ENCODE results near the gene ATXN7. TPM values are rescaled to one million over a fixed set of nuclear protein-coding genes. Genes with fewer than 3 reads are reported as not detected.

Gene ATXN7
- total RNA-seq, 1 experiment from 2014 or later = 36.7 TPM

DNA sequence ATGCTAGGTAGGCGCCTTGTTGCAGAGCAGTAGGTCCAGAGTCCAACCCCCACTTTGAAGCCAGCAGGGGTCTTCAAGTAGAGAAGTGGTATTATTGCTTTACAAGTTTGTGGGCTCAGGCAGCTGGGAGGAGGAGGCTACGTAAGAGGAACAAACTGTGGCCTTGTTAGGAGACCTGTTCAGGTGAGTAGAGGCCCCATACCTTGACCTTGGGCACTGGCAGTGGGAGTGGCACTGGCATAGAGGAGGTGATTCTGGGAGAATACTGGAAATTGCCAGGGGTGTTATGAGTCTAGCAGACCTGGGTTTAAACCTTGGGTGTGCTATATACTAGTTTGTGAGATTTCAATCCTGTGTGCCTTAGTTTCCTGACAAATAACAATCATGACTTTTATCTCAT lies 83.1 kb downstream of the ATXN7 start:
- Mint-ChIP-seq H3K4me3 (ENCODE audit: unreplicated experiment) (no peak overlapping the region), H3K4me1 (ENCODE audit: insufficient read depth, unreplicated experiment) (peaks cover 20% of the 10 kb centered on the region), H3K9me3 (ENCODE audit: unreplicated experiment) (no peaks in the 10 kb centered on the region), H3K36me3 (ENCODE audit: insufficient read depth, unreplicated experiment) (peaks cover 26% of the 10 kb centered on the region), H3K27me3 (ENCODE audit: insufficient read depth, unreplicated experiment) (no peaks in the 10 kb centered on the region), H3K27ac (ENCODE audit: low read depth, unreplicated experiment) (no peak overlapping the region)
- ChIA-PET POLR2A (no interaction called here), CTCF (interaction anchor here (0.7 to 1.7 kb wide), 3 partner anchors 10 to 48 kb away, joined by 3 to 5 read pairs (median 4); no protein-coding TSS in a partner anchor)
- intact Hi-C loops (cut with micrococcal nuclease) = no loop called here
- DNase-seq (ENCODE audit: unreplicated experiment) = no peak
- TF ChIP-seq, protein P1, sequence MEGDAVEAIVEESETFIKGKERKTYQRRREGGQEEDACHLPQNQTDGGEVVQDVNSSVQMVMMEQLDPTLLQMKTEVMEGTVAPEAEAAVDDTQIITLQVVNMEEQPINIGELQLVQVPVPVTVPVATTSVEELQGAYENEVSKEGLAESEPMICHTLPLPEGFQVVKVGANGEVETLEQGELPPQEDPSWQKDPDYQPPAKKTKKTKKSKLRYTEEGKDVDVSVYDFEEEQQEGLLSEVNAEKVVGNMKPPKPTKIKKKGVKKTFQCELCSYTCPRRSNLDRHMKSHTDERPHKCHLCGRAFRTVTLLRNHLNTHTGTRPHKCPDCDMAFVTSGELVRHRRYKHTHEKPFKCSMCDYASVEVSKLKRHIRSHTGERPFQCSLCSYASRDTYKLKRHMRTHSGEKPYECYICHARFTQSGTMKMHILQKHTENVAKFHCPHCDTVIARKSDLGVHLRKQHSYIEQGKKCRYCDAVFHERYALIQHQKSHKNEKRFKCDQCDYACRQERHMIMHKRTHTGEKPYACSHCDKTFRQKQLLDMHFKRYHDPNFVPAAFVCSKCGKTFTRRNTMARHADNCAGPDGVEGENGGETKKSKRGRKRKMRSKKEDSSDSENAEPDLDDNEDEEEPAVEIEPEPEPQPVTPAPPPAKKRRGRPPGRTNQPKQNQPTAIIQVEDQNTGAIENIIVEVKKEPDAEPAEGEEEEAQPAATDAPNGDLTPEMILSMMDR (IDR thresholded peaks at IDR 0.05; ENCODE audit: unreplicated experiment) = no peak
- BruUV-seq (replicated peaks) = no TSS peak

DNA sequence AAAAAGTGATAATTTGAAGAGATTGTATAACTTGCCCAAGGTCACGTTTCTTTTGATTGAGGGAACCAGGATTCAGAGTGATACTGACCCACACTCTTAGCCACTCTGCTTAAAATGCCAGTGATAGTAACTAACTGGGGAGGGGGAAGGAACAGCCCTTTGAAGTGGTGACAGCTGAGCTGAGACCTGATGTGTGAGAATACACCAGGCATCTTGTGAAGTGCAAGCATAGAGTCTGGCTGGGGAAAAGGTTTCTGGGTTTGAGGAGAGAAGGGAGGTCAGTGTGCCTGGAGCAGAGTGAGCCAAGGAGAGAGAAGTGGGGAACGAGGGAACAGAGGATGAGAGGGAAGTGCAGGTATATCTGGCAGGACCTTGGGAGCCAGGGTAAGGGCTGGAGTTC lies 83.9 kb downstream of the ATXN7 start:
- peaks cover 26% of the 10 kb centered on the region for H3K36me3 Mint-ChIP-seq (ENCODE audit: insufficient read depth, unreplicated experiment)
- POLR2A ChIA-PET = no interaction called here

DNA sequence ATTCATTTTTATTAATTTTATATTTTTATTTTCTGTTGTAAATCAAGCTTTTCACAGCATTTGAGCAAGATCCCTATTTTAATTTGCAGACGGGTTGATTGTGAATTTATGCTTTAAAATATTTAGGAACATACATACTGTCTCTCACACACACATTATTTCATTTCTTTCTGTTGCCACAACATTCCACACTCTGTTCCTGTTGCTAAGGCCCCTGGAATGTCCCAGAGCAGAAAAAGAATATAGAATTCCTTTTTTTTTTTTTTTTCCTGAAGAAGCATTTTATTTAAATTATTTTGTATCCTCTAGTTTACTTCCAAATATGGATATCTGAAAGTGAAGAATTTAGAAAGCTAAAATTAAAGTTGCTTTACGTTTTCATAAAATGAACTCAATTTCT lies 85.3 kb downstream of the ATXN7 start:
- no peaks in the 10 kb centered on the region for H3K9me3 Mint-ChIP-seq (ENCODE audit: unreplicated experiment)

More for the DNA sequence above, 83.9 kb downstream of the ATXN7 start:
- Mint-ChIP-seq H3K27ac (ENCODE audit: low read depth, unreplicated experiment) (peak overlapping the region; percentile 36), H3K4me3 (ENCODE audit: unreplicated experiment) (no peak overlapping the region), H3K4me1 (ENCODE audit: insufficient read depth, unreplicated experiment) (peaks cover 20% of the 10 kb centered on the region), H3K9me3 (ENCODE audit: unreplicated experiment) (no peaks in the 10 kb centered on the region), H3K27me3 (ENCODE audit: insufficient read depth, unreplicated experiment) (no peaks in the 10 kb centered on the region)
- TF ChIP-seq, protein P1 (IDR thresholded peaks at IDR 0.05; ENCODE audit: unreplicated experiment) = no peak
- DNase-seq (ENCODE audit: unreplicated experiment) = no peak
- intact Hi-C loops (cut with micrococcal nuclease) = no loop called here
- CTCF ChIA-PET = interaction anchor here (0.7 to 1.6 kb wide), 3 partner anchors 13 to 47 kb away, joined by 3 to 5 read pairs (median 5); no protein-coding TSS in a partner anchor
- no TSS peak for BruUV-seq (replicated peaks)

DNA sequence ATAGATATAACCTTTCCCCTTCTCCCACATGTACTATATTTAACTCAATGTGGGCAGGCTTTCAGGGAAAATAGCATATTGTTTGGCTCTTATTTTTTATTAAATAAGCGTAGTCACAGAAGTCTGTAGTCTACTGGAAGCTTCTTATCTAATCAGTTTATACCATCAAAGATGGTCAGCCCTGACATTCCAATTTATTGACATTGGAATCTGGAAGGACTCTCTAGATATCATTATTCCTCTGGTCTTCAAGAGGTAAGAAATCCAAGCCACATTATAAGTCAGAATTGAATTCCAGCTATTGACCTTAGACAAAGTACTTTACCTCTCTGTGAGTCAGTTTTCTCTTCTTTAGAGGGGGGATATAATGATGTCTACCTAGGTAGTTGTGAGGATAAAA lies 87.0 kb downstream of the ATXN7 start:
- TF ChIP-seq, protein P1 (IDR thresholded peaks at IDR 0.05; ENCODE audit: unreplicated experiment) = no peak
- no peaks in the 10 kb centered on the region for H3K9me3 Mint-ChIP-seq (ENCODE audit: unreplicated experiment)
- peaks cover 33% of the 10 kb centered on the region for H3K36me3 Mint-ChIP-seq (ENCODE audit: insufficient read depth, unreplicated experiment)
- no TSS peak for BruUV-seq (replicated peaks)
- H3K27ac Mint-ChIP-seq (ENCODE audit: low read depth, unreplicated experiment) = no peak overlapping the region
- H3K27me3 Mint-ChIP-seq (ENCODE audit: insufficient read depth, unreplicated experiment) = no peaks in the 10 kb centered on the region
- H3K4me3 Mint-ChIP-seq (ENCODE audit: unreplicated experiment) = no peak overlapping the region
- CTCF ChIA-PET = interaction anchor here (1.0 to 1.6 kb wide), 2 partner anchors 10 to 11 kb away, joined by 4 to 15 read pairs; no protein-coding TSS in a partner anchor
- intact Hi-C loops (cut with micrococcal nuclease) = no loop called here
- DNase-seq (ENCODE audit: unreplicated experiment) = no peak
- H3K4me1 Mint-ChIP-seq (ENCODE audit: insufficient read depth, unreplicated experiment) = peaks cover 16% of the 10 kb centered on the region
- POLR2A ChIA-PET = interaction anchor here (1.0 to 1.8 kb wide), 4 partner anchors 10 to 41 kb away, joined by 3 to 5 read pairs (median 4); no protein-coding TSS in a partner anchor

More for the DNA sequence above, 85.3 kb downstream of the ATXN7 start:
- DNase-seq (ENCODE audit: unreplicated experiment) = no peak
- H3K4me1 Mint-ChIP-seq (ENCODE audit: insufficient read depth, unreplicated experiment) = peaks cover 20% of the 10 kb centered on the region
- TF ChIP-seq, protein P1 (IDR thresholded peaks at IDR 0.05; ENCODE audit: unreplicated experiment) = no peak
- H3K36me3 Mint-ChIP-seq (ENCODE audit: insufficient read depth, unreplicated experiment) = peaks cover 21% of the 10 kb centered on the region
- no TSS peak for BruUV-seq (replicated peaks)
- CTCF ChIA-PET = interaction anchor here (0.9 to 1.2 kb wide), 3 partner anchors 9 to 74 kb away, joined by 3 to 4 read pairs (median 4); partner anchors contain the start of gene PSMD6
- H3K27me3 Mint-ChIP-seq (ENCODE audit: insufficient read depth, unreplicated experiment) = no peaks in the 10 kb centered on the region
- H3K27ac Mint-ChIP-seq (ENCODE audit: low read depth, unreplicated experiment) = peak overlapping the region; percentile 35
- no peak overlapping the region for H3K4me3 Mint-ChIP-seq (ENCODE audit: unreplicated experiment)
- intact Hi-C loops (cut with micrococcal nuclease) = no loop called here
- POLR2A ChIA-PET = interaction anchor here (1.6 to 1.8 kb wide), 2 partner anchors 8 to 30 kb away, joined by 4 read pairs; no protein-coding TSS in a partner anchor

All from MCF 10A (cell line).